Measurements from ENCODE around the gene KRTAP21-2.
"Not testable (repeated sequence)": the region's sequence is repeated elsewhere in the genome, so short reads cannot be mapped to it uniquely, and the experiment has no call there.

The KRTAP21-2 gene

GRCh38 chr21:30747159-30747558 is at the start of gene KRTAP21-2:
Gene KRTAP21-2, minus strand, starts transcription at chr21:30747259. Its CDS starts 57 bp downstream, at chr21:30747202.
- no peak for DNase-seq

DNA sequence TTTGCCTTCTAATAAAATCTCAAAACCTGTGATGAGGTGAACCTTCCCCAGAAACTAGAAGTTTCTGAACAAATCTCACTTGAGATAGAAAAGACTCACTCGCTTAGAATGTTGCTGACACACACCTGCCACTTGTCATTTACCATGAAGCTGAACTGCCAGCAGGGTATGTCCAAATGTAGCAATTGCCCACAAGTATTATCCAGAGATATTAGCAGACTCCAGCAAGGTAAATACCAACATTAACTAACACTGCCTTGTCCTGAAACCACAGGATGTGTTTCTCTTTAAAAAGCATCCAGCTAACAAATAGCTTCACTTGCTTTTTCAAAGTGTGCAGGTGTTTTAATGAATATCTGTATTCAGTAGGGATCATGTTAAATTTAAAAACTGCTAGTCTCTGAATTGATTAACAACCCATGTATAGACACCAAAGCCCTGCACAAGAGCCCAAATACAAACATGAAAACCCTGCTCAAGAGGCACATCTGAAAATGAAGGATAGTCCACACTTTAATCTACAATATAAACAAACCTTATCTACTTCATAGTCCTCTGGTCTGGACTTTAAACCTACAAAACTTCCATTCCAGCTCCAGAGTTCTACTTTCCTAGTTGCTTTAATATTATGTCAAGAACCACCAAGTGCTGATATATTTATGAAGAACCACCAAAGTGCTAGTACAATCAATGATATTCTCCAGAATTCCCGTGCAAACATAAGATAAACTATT is 46.7 kb upstream of the KRTAP21-2 start:
- no peak for DNase-seq

DNA sequence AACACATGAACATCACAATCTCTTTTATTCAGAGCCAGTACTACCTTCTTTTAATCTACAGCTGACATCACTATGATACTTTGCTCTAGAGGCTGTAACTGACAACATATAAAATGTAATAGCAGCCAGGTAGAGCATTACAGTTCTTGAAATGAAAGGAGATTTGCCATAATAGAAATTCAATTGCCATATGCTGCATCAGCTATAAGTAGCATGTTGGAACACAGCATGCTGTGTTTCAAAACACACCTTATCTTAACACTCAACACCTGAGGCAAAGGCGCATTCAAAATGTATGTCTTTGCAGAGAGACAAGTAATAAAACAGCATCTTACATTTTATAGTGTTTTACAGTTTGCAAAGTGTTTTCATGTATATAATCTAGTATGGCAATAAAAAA is 32.2 kb upstream of the KRTAP21-2 start:
- DNase-seq, result no peak

DNA sequence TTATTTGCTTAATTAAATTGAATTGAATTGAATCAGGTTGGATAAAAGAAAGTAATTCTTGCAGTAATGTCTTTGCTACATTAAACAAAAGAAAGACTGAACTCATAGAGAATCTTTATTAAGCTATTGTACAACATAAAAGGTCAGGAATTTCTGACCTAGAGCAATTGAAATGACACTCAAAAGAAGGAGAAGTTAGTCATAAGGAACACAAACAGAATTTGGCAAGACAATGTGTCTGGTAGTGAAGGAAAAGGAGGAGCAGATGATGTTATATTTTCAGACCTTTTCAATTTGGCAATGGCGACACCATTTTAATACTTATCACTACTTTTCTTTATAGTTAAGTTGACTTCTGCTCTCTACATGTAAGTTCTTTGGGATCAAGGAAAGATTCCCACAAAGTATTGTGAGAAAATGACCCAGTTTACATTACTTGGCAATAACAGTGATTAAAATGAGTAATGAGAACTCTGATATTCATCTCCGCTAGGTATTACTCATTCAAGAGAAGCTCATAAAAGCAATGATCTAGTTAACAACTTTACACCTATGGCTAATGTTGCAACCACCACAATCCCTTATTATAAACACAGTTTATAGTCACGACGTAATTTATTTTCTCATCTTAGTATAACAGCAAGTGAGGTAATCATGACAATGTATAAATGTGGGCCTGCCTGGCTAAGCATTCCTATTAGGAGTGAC is 22.8 kb upstream of the KRTAP21-2 start:
- DNase-seq, result no peak

DNA sequence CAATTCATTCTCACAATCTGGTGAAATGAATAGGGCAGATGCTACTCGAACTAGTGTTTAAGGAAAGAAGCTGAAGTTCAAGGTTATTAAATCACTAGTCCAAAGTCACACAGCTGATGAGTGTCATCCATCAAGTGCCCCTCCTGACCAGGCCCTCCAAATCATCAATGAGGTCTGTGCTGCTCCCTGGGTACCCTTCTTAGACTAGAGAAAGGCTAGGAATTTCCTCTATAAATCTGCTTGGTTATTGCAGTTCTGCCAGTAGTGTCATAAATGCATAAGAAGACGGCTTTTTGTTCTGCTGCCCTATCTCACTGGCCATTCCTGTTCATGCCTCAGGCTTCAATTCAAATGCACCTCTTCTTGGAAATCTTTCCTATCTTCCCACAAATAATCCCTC is 13.7 kb upstream of the KRTAP21-2 start:
- no peak for DNase-seq

GRCh38 chr21:30758306-30758705 is 11.2 kb upstream of the KRTAP21-2 start:
- DNase-seq, result no peak

GRCh38 chr21:30755328-30755727 is 8.3 kb upstream of the KRTAP21-2 start, which contains the start of gene KRTAP21-1:
Gene KRTAP21-1, minus strand, starts transcription at chr21:30755428. Its CDS starts 50 bp downstream, at chr21:30755378.
- DNase-seq, result not testable (repeated sequence)

DNA sequence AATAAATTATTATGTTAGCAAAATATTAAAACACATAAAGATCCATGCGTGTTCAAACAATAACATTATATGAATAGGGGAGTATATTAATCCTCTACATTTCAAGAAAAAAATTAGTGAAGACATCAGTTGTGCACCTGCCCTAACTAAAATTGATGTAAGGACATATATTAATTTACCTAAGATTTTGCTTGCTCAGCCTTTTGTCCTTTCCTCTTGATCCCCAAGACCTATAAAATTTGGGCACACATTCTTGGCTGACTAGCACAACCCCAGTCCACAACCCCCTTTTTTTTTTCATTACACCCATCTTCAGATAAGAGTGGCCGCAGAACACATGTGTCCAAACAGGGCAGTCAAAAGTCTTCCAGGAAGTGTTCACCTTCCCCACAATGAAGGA is 6.6 kb downstream of the KRTAP21-2 start:
- no peak for DNase-seq

GRCh38 chr21:30733026-30733425 is 14.0 kb downstream of the KRTAP21-2 start:
- DNase-seq, result no peak

- DNase-seq, result no peak
Measured at GRCh38 chr21:30726726-30727125, 20.3 kb downstream of the KRTAP21-2 start.

- no peak for DNase-seq
Measured at GRCh38 chr21:30719401-30719800, 27.7 kb downstream of the KRTAP21-2 start.

DNA sequence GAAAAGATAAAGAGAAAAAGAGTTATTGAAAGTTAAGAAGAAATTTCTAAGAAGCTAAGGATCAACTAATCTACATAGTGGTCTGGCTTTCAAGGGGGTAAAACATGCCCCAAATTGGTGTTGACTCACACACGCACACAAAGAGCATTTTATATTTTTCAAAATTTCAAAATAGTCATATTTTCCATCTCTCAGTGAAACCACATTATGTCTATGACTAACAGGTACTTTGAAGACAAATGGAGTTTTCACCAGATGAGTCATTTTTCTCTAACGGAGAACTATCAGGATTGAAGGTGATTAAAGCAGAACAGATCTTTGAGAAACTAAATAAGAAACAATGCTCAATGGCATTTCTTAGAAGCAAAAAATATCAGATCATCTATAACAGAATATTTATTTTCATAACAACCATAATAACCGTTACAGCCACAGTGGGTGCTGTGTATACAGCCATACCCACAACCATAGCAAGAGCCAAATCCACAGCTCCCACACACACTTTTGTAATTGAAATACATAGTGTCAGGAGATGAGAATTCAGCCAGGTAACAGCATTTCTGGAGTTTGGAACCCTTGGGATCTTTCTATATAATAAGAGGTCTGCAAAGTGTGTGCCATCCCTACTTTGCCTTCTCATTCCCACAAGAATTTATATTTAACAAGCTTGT is 28.7 kb downstream of the KRTAP21-2 start, which contains the start of gene KRTAP21-3:
Gene KRTAP21-3, minus strand, starts transcription at position 539 of the 671 bp plus-strand sequence. Its CDS starts 18 bp downstream, at position 521.
- DNase-seq, result peak; percentile 8

DNA sequence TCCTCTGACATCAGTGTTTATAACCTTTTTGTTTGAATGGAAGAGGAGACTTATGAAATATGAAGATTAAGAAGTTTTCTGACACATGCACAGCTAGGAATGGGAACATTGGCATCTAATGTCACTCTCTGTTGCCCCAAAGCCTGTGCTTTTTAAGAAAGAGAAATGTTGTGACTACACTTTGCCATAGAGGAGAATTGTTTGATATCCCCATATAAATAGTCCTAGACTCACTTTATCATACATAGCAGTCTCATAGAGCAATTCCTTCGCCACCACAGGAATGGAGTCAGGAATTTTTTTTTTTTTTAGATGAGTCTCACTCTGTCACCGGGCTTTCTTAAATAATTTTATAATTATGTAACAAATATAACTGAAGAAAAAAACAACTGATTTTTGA is 30.0 kb downstream of the KRTAP21-2 start:
- no peak for DNase-seq

DNA sequence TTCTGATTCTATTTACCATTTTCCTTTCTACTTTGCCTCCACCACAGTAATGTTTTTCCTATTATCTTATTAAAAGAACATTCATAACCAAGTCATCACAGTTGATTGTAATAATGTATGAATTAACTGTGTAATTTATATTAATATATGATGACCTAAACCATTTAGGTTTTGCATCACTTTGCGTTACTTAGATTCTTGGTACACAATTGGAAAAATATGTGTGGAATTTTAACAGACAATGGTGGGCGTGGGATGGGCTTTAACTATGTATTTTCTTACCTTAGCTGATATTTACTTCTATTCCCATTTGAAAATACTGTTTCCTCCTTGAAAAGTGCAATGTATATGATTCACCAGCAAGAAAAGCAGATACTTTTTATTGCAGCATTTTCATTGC is 32.1 kb downstream of the KRTAP21-2 start:
- DNase-seq, result no peak

GRCh38 chr21:30714456-30714855 is 32.6 kb downstream of the KRTAP21-2 start:
- no peak for DNase-seq

DNA sequence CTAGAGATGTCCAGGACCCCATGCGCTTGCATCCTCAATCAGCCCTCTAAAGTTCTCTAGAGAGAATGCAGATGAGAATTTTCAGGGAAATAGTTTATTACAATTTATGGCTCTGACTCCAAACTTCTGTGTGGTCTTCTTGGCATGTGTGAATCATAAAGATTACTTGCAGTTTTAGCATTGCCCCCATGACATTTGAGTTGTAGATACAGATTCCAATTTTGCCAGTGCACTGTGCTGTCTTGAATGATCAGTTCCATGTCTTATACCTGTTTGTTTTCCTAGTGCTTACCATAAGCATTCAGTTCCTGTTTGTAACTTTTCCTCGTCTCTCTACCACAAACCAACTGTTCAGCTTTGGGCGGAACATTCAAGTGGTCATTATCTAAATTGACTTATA is 33.3 kb downstream of the KRTAP21-2 start:
- no peak for DNase-seq

DNA sequence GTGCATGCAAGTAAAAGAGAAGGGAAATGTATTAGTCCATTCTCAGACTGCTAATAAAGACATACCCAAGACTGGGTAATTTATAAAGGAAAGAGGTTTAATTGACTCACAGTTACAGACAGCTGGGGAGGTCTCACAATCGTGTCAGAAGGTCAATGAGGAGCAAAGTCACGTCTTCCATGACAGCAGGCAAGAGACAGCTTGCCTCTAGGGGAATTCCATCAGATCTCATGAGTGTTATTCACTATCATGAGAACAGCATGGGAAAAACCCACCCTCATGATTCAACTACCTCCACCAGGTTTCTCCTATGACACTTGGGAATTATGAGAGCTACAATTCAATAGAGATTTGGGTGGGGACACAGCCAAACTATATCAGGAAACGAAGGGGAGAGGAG is 36.6 kb downstream of the KRTAP21-2 start:
- DNase-seq, result peak; percentile 48

- DNase-seq, result no peak
Measured at GRCh38 chr21:30707409-30707808, 39.6 kb downstream of the KRTAP21-2 start.

All from stimulated activated CD4-positive, alpha-beta T cell treated with anti-CD3 and anti-CD28 coated beads, Interleukin-1b, Interleukin-23, amount 100 ng/mL, for 48 hours (primary cell).